Measurements from ENCODE around the gene SGMS1.

DNA sequence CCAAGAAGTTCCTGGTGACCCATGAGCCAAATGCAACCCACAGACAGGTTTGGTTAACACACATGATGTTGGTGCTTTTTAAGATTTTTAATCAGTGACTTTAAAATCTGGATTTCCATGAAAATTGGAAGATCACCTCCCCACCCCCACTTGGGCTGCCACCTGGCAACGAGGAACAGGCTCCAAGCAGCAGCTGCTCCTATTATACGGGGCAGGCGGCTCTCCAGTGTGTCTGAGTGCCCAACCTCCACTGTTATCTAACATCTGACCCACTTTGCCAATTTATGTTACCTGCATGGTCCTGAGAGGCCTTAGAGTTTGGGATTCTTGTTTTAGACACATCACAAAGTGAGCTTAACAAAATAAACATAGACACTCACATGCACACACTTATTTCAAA, 56.4 kb downstream of the SGMS1 start:
- TF ChIP-seq ZFP30 (CRISPR knock-in tag; IDR thresholded peaks at IDR 0.05) (no peak), ARNTL (CRISPR knock-in tag; IDR thresholded peaks at IDR 0.05; ENCODE audit: borderline replicate concordance, low read depth) (no peak), GLIS3 (CRISPR knock-in tag; IDR thresholded peaks at IDR 0.05) (no peak), CSDC2 (CRISPR knock-in tag; IDR thresholded peaks at IDR 0.05) (no peak)
- TF ChIP-seq, protein P1, sequence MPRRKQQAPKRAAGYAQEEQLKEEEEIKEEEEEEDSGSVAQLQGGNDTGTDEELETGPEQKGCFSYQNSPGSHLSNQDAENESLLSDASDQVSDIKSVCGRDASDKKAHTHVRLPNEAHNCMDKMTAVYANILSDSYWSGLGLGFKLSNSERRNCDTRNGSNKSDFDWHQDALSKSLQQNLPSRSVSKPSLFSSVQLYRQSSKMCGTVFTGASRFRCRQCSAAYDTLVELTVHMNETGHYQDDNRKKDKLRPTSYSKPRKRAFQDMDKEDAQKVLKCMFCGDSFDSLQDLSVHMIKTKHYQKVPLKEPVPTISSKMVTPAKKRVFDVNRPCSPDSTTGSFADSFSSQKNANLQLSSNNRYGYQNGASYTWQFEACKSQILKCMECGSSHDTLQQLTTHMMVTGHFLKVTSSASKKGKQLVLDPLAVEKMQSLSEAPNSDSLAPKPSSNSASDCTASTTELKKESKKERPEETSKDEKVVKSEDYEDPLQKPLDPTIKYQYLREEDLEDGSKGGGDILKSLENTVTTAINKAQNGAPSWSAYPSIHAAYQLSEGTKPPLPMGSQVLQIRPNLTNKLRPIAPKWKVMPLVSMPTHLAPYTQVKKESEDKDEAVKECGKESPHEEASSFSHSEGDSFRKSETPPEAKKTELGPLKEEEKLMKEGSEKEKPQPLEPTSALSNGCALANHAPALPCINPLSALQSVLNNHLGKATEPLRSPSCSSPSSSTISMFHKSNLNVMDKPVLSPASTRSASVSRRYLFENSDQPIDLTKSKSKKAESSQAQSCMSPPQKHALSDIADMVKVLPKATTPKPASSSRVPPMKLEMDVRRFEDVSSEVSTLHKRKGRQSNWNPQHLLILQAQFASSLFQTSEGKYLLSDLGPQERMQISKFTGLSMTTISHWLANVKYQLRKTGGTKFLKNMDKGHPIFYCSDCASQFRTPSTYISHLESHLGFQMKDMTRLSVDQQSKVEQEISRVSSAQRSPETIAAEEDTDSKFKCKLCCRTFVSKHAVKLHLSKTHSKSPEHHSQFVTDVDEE (CRISPR knock-in tag; IDR thresholded peaks at IDR 0.05) = no peak

Measured in SK-N-SH treated with all-trans-retinoic acid at 6 μM for 48 hours (cell line).